Right lobe of liver (tissue), 6 donors: Measurements from ENCODE around the gene POU6F1. TPM values are rescaled to one million over a fixed set of nuclear protein-coding genes. Genes with fewer than 3 reads are reported as not detected.
A peak's percentile ranks its signal among the peaks of the same experiment; 100 is the strongest.

Experiments used
- ATAC-seq, 4 donors: fragments of 200-7000 bp; cut with Tn5 transposase; one replicate each; pipeline ENCODE4 v1.9.1; 2020; ENCODE audit warnings: mild to moderate bottlenecking in 4 of 4, moderate library complexity in 4 of 4
- DNase-seq, 3 donors: peaks; one replicate each; pipeline ENCODE4 v3.0.0-alpha.2; 2020
- H3K27ac ChIP-seq, 3 donors: fragments of 200-600 bp; one replicate each; pipeline ENCODE4 v1.8.0; 2022
- H3K27me3 ChIP-seq, 2 donors: fragments of 200-600 bp; one replicate each; pipeline ENCODE4 v1.8.0; 2022
- H3K36me3 ChIP-seq, 4 donors: fragments of 200-600 bp; sonication (generic) in 1 of 4; one replicate each; pipeline versions ENCODE4 v1.5.1 to v1.8.0; 2017 to 2022; ENCODE audit warnings: control low read depth in 1 of 4
- H3K4me1 ChIP-seq, 4 donors: fragments of 200-600 bp; sonication (generic) in 1 of 4; one replicate each; pipeline versions ENCODE4 v1.5.1 to v1.8.0; 2017 to 2022; ENCODE audit warnings: control low read depth in 1 of 4
- H3K4me3 ChIP-seq, 3 donors: fragments of 200-600 bp; one replicate each; pipeline ENCODE4 v1.8.0; 2022
- H3K9me3 ChIP-seq, 4 donors: fragments of 200-600 bp; sonication (generic) in 1 of 4; one replicate each; pipeline versions ENCODE4 v1.5.1 to v1.8.0; 2017 to 2022; ENCODE audit warnings: control low read depth in 1 of 4
- CTCF ChIP-seq, 4 donors: fragments of 200-600 bp in 3 of 4; fragments of 450-650 bp in 1 of 4; IDR thresholded peaks; one replicate each; pipeline versions ENCODE4 v1.5.1 to v1.8.0; 2016 to 2022; ENCODE audit warnings: antibody characterized with exemption in 4 of 4, mild to moderate bottlenecking in 2 of 4
- POLR2A ChIP-seq: fragments of 450-650 bp; IDR thresholded peaks from one replicate; pipeline ENCODE4 v1.6.1; 2017; ENCODE audit warnings: antibody characterized with exemption, mild to moderate bottlenecking
- WGBS: methylation state at CpG from one replicate; pipeline ENCODE4 v1.1.6; 2018; ENCODE audit warnings: low coverage, low lambda C conversion rate; ENCODE audit not compliant: insufficient coverage; ENCODE audit errors: missing lambda C conversion rate; 5-methylcytosine and 5-hydroxymethylcytosine counted together
- intact Hi-C, 2 donors: fragments of 100-400 bp; cut with DNase I; formaldehyde crosslinking; loops; one replicate each; pipeline versions ENCODE4 v1.11.2 to v1.14.1; 2022
- total RNA-seq, 6 experiments: library from RNA; depleted of rRNA in 2 of 6; stranded (reverse); fragments of >200 nt in 2 of 6; fragmentation: NEBNext Ultra II Directional in 3 of 6; extraction: Animal tissue kit (Norgen Biotek cat#: 25700) in 3 of 6; gene quantifications; one replicate each; pipeline versions ENCODE4 v1.1.0 to v1.2.4, GENCODE V29; 2016 to 2023
- donor health status: DM: no; HTN: yes; CAD: no.
- donor health status: DM: no; HTN: no; CAD: no.
- donor health status: DM: no; HTN: no; CAD: no.
- donor health status: DM: no; HTN: yes; CAD: no.
- donor health status: DM: no; HTN: yes; CAD: no.

The POU6F1 gene
- total RNA-seq, 6 experiments from 2014 or later = 2.5 to 7.0 (median 3.6) TPM

- intact Hi-C loops = loop anchor here in 1 of 2 donors (10.0 kb wide), 1 partner anchor 186 kb away; no protein-coding TSS in a partner anchor
- Histone ChIP-seq H3K4me3 (no peak overlapping the region), H3K4me1 (peaks cover 0 to 14% (median 6%) of the 10 kb centered on the region in 4 donors), H3K27ac (no peak overlapping the region), H3K9me3 (no peaks in the 10 kb centered on the region), H3K27me3 (no peaks in the 10 kb centered on the region), H3K36me3 (peaks cover 0 to 44% (median 19%) of the 10 kb centered on the region in 4 donors)
- 82% methylated on average over 2 of the region's 2 CpGs for WGBS
- DNase-seq (no peak), ATAC-seq (no peak)
- TF ChIP-seq POLR2A (no peak), CTCF (IDR thresholded peaks at IDR 0.05) (no peak)
Observed at GRCh38 chr12:51240971-51241370, 23.1 kb upstream of the POU6F1 start.

DNA sequence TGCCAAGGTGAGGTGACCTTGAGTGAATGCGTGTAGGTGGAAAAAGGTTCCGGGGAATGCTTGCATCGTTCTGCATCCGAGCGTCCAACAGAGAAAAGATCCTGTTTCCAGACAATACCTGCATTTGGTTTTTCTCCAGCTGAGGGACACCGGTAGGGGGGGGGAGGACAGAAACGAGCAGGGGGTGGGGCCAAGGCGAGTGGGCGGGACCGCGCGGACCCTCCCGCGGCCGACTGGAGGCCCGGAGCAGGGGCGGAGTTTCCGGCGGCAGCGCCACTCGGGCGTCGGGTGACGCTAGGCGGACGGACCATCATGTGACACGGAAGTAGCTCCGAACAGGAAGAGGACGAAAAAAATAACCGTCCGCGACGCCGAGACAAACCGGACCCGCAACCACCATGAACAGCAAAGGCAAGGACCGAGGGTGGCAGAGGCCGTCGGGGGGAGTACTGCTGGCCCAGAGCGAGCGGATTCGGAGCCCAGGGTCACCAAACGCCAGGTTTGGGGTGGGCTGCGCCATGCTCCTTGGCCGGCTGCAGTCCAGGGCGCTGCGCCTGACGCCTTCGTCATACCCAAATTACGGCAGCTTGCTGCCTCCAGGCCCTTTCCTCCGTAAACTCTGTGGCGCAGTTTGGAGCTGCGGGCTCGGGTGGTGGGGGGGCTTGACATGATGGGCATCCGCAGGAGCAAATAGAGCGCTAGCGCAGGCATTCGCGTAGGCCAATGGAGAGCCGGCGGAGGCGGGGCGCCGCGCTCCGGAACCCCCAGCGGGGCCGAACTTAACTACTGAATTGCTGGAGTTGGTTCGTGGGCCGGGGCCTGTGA lies 20.9 kb upstream of the POU6F1 start, which contains the start of gene DAZAP2:
Gene DAZAP2 (plus strand): TSS at position 317 of the 825 bp plus-strand sequence. CDS start 82 bp downstream, at position 399.
- intact Hi-C loops = no loop called here
- TF ChIP-seq POLR2A = peak; percentile 92
- TF ChIP-seq CTCF (IDR thresholded peaks at IDR 0.05) = peak in 2 of 4 donors; percentile 5 to 23
- 0% methylated on average over 31 of the region's 70 CpGs for WGBS
- Histone ChIP-seq H3K9me3 (no peaks in the 10 kb centered on the region), H3K27ac (peak within 1 kb of the TSS; percentile 99 to 100 (median 100)), H3K27me3 (no peaks in the 10 kb centered on the region), H3K4me3 (peak within 1 kb of the TSS; percentile 80 to 100 (median 100)), H3K36me3 (peaks cover 0 to 36% (median 17%) of the 10 kb centered on the region in 4 donors), H3K4me1 (peaks cover 0 to 14% (median 6%) of the 10 kb centered on the region in 4 donors)
- ATAC-seq (peak; percentile 96 to 99 (median 96)), DNase-seq (peak; percentile 98 to 99 (median 98))

- peak overlapping the region; percentile 99 to 100 (median 100) for H3K27ac ChIP-seq
- H3K9me3 ChIP-seq = no peaks in the 10 kb centered on the region
- intact Hi-C loops = no loop called here
- H3K27me3 ChIP-seq = no peaks in the 10 kb centered on the region
- 9% methylated on average over 10 of the region's 10 CpGs for WGBS
- H3K4me3 ChIP-seq = peak overlapping the region; percentile 80 to 100 (median 100)
- DNase-seq = peak in 1 of 3 donors; percentile 63
- peaks cover 0 to 14% (median 6%) of the 10 kb centered on the region in 4 donors for H3K4me1 ChIP-seq
- TF ChIP-seq POLR2A (no peak), CTCF (IDR thresholded peaks at IDR 0.05) (no peak)
- peak; percentile 24 to 42 (median 28) for ATAC-seq
- peaks cover 0 to 29% (median 16%) of the 10 kb centered on the region in 4 donors for H3K36me3 ChIP-seq
Observed at GRCh38 chr12:51238037-51238509, 20.2 kb upstream of the POU6F1 start.

DNA sequence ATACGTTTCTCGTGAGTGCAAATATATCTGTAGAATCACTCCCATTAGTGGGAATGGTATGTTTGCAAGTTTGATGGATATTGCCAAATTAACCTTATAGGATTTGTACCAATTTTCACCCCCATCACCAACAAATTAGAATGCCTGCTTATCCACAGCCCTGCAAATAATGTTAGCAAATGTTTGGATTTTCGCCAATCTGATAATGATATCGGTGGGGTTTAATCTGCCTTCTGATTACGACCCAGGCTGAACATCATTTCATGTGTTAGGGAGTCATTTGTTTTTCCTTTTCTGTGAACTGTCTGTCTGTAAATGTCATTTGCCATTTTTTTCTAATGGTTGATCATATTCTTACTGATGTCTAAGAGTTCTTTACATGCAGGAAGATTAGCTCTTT lies 16.7 kb upstream of the POU6F1 start:
- H3K9me3 ChIP-seq = no peaks in the 10 kb centered on the region
- no peaks in the 10 kb centered on the region for H3K36me3 ChIP-seq
- H3K27me3 ChIP-seq = no peaks in the 10 kb centered on the region
- H3K4me3 ChIP-seq = no peak overlapping the region
- intact Hi-C loops = no loop called here
- 48% methylated on average over 5 of the region's 5 CpGs for WGBS
- no peak for TF ChIP-seq POLR2A
- TF ChIP-seq CTCF (IDR thresholded peaks at IDR 0.05) = no peak
- H3K27ac ChIP-seq = no peak overlapping the region
- DNase-seq (no peak), ATAC-seq (no peak)
- H3K4me1 ChIP-seq = peaks cover 0 to 5% (median under 1%) of the 10 kb centered on the region in 4 donors
